Fibroblast of upper back skin (primary cell): ENCODE results near the gene CD7.

Experiments
- DNase-seq: peaks from one replicate; pipeline ENCODE4 v3.0.0-alpha.2; 2013

The CD7 gene

DNA sequence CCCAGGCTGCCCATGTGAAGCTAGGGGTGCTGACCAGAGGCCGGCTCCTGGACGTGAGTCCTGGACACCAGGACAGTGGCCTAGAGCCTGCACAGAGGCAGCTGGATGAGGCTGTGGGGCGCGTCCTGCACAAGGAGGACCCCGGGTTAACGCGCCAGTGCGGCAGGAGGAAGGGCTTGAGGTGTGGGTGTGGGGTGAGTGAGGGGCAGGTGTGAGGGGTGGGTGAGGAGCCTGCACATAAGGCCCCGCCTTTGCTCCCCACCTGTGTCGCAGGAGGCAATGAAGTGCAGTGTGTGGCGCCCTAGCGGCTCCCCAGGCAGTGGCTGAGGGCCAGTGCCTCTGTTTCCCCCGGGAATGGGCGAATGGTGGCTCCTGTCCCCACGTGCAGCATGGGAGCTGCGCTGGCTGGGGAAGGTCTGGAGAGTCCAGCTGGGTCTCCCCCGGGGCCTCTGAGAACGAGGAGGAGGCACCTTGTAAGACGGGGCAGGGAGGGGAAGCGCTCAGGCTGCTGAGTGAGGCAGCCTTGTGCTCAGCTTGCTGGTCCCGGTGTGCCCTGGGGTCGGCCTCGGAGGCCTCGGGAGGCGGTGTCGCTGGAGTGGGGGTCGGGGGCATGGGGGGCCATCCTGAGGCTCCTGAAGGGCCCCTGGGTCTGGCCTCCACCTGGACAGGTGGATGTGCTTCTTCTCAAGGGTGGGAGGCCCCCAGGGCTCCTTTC is 3.2 kb downstream of the CD7 start:
- no peak for DNase-seq

GRCh38 chr17:82313195-82314011 is 4.0 kb downstream of the CD7 start:
- DNase-seq: no peak

GRCh38 chr17:82311971-82312370 is 5.4 kb downstream of the CD7 start:
- DNase-seq: no peak

- DNase-seq: no peak
These were observed 6.5 kb downstream of the CD7 start for GRCh38 chr17:82310877-82311276.

DNA sequence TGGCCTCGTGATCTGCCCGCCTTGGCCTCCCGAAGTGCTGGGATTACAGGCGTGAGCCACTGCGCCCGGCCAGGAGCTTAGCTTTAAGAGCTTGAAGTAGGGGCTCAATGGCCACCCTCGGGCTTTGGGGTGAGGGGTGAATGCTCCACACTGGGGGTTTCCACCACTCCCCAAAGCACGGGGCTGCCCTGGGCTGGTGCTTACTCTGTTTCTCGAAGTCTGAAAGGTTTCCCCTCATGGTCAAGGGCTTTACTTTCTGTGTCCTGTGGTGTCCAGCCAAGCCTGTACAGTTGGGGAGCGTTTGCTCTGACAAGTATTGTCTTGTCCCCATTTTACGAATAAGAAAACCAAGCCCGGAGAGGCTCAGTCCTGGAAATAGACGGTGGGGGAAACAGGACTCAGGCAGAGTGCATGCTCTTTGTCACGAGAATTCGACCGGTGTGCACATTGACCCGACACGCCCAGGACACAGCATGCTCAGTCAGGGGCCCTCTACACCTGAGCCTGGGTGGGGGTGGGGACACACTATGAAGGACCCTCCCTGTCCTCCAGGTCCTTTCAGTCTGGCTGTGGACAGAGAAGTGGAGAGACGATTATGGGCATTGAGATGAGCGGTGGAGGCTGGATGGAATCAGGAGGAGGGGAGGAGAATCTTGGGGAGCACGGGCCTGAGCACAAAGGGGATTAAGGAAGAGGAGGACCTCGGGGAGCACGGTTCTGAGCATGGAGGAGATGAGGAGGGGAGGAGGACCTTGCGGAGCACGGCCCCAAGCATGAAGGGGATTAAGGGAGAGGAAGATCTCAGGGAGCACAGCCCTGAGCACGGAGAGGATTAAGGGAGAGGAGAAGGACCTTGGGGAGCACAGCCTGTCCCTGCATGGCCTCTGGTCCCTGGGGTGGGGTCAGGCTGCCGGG is 7.5 kb downstream of the CD7 start:
- no peak for DNase-seq

- peak; percentile 7 for DNase-seq
These were observed 11.6 kb downstream of the CD7 start for GRCh38 chr17:82305727-82306300.

- DNase-seq: no peak
These were observed 12.3 kb downstream of the CD7 start for GRCh38 chr17:82304826-82305726.

DNA sequence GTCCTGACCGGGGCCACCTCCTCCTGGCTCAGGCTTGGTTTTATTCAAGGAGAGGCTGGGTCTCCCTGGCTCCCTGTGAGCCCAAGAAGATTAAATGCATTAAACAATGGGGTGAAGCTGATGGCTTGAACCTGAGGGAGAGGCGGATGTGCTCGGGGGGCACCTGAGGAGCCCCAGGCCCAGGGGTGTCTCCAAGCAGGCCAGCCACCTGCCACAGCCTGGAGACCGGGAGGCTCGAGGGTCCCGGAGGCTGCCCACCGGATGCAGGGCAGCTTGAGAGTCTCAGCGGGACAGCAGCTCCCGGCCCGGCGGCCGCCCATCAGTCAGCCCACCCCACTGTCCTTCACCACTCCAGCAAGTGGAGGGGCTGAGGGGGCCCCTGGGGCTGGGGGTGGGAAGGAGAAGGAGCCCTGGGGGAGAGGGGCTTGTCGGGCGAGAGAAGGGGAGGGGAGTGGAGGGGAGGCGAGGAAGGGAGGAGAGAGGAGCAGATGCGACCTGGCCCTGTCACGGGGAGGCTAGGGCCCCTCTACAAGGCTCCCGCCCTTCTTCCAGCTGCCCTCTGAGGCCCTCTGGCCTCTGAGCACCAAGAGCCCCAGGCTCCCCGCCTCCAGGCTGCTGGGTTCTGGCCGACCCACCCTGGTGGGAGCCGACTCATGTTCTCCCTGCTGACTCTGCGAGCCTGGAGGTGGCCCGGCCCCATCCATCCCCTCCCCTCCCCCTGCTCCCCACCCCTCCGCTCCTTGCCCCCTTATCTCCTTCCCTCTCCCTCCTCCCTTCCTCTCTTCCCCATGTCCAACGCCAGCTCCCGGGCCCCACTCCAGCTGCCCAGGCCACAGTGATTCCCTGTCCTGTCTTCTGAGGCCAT is 13.2 kb downstream of the CD7 start:
- DNase-seq: no peak

DNA sequence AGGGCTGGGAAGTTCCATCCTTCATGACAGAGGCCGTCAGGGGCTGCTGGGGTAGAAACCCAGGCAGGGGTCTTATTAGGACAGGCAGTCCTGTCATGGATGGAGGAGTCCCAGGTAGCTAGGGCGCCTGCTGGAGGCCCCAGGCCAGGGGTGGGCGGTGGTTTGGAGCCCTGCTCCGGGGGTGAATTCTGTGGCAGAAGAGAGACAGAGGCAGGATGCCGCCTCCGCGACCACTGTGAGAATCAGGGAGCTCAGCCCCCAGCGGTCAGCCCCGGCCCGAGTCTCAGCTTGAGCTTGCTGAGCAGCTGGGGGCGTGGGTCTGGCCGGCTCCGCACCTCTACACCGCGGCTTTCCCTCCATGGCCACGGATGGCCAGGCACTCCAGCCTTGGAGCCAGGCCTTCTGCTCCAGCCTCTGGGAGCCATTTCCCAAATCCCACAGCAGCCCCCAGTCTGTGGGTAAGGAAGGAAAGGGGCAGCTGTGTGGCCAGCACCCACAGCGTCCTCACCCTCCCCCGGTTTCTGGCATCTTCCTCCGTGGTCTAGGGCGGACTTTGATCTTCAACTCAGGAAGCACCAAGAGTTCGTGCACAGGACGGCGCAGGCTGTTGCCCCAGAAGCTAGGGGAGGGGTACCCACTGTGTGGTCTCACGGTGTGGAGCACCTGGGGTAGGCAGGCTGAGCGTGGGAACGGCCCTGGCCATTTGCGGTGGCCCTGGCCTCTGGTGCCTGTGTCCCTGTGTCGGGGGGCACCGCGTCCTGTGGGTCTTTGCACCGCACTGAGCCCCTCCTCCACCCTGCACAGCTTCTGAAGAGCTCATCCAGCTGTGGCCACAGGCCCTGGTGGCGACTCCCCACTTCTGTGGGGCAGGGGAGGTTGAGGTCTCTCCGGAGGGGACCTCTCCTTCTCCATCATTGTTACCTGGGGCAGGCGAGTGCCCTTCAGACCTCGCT is 14.1 kb downstream of the CD7 start:
- no peak for DNase-seq

GRCh38 chr17:82302568-82302963 is 14.8 kb downstream of the CD7 start:
- no peak for DNase-seq

DNA sequence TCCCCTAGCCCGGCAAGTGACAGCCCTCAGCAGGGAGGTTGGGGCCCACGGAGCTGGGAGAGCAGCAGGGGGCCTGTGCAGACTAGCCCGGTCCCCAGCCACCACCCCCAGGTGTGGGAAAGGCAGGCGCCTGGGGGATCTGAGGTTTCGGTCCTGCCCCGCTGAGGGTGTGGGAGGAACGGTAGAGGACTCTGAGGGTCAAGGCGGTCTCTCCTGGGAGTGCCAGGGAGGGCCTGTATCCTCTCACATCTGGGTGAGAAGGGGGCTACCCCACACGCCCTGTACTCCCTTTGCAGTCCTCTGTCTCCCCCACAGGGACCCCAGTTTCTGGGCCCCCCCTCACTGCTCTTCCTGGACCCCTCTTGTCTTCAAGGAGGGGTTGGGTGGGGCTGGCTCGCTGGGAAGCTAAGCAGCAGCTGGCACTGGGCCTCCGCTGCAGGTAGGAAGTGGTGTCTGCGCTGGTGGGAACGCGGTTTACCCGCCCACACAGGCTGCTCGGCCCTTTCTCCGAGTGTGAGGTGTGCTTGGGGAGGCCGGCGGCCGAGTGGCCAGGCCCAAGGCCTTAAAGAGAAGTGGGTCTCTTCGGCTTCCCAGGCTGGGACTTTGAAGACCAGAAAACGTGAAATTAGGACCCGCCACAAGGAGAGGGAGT is 15.4 kb downstream of the CD7 start:
- no peak for DNase-seq

DNA sequence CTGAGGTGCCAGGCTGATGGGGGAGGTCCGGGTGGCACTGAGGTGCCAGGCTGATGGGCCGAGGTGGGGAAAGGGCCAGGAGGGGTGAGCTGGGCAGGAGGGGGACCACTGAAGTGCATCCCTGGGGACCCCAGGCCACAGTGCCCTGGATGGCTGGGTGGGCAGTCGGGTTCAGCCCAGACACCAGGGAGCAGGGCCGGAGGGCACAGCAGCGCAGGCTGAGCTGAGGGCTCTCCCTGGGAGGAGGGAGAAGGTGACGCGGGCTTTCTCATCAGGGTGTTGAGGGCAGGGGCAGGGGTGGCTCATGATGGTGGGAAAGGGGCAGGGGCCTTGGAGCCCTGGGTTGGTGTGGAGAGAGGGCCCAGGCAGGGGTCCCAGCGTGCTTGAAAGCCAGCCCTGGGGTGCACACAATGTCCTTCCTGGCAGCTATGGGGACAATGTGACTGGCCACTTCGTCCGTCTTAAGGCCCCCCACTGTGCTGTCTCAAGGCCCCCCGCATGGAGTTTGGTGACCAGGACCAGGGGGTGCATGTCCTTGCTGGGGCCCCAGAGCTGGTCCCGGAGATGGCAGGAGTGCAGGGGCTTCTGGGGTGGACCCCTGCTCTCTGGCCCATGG is 16.0 kb downstream of the CD7 start:
- no peak for DNase-seq

DNA sequence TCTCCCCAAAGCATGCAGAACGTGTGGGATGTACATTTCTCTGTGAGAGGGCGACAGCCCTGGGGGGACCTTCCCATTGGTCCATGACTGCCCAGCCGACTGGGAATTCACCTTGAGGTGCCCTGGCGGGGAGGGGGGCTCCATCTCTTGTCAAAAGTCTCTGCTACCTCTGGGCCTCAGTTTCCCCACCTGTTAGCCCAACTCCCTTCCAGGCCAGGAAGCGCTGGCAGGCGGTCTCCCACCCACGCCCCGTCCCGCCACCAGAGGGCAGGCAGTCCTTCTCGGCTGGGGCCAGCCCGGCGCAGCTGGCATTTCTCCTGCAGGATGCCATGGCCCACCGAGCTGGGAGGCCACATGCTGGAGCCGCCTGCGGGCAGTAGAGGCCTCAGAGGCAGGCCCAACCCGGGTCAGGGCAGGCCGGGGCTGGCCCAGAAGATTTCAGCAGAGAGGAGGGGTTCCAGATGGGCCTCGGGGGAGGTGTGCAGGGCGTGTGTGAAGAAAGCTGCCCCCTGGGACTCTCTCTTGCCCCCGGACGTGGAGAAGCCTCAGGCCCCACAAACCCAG is 16.6 kb downstream of the CD7 start:
- DNase-seq: peak; percentile 39

DNA sequence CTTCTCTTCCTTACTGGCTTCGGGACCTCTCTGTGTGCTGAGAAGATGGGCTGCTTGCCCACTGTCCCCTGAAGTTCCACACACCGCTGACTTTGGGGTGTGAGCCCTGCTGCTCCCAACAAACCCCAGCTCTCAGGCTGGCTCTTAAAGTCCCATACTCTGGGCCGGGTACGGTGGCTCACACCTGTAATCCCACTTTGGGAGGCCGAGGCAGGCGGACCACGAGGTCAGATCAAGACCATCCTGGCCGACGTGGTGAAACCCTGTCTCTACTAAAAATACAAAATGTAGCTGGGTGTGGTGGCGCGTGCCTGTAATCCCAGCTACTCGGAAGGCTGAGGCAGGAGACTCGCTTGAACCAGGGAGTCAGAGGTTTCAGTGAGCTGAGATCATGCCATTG is 17.2 kb downstream of the CD7 start:
- DNase-seq: no peak

GRCh38 chr17:82299452-82299851 is 18.0 kb downstream of the CD7 start:
- DNase-seq: no peak

GRCh38 chr17:82298538-82299421 is 18.6 kb downstream of the CD7 start:
- DNase-seq: no peak
